HepG2 (cell line): ENCODE results near the gene CASD1. TPM values are rescaled to one million over a fixed set of nuclear protein-coding genes. Genes with fewer than 3 reads are reported as not detected.

Experiments
- CREM ChIP-seq, 2 experiments: sonication (generic) in 1 of 2; formaldehyde crosslinking in 1 of 2; IDR thresholded peaks; 2 replicates each; pipeline versions ENCODE4 v1.4.0 to v1.6.1; 2016 to 2020; ENCODE audit warnings: antibody characterized with exemption in 1 of 2, mild to moderate bottlenecking in 1 of 2, missing genetic modification reagents in 1 of 2
- GATAD1 ChIP-seq: IDR thresholded peaks from 2 replicates; pipeline ENCODE4 v1.6.1; 2016; ENCODE audit warnings: missing genetic modification reagents, missing compliant biosample characterization
- HNRNPH1 ChIP-seq: fragments of 200-400 bp; formaldehyde crosslinking; optimal IDR thresholded peaks from 2 replicates; pipeline ENCODE3; 2017; ENCODE audit warnings: mild to moderate bottlenecking, low read depth, low read length
- KLF16 ChIP-seq, 2 experiments: sonication (generic) in 1 of 2; formaldehyde crosslinking in 1 of 2; IDR thresholded peaks; 2 replicates each; pipeline versions ENCODE4 v1.6.1 to v1.8.0; 2016 to 2023; ENCODE audit warnings: missing genetic modification reagents in 2 of 2, missing compliant biosample characterization in 1 of 2
- MBD4 ChIP-seq: IDR thresholded peaks from 2 replicates; pipeline ENCODE4 v1.6.1; 2012; ENCODE audit warnings: low read length, inconsistent platforms, borderline replicate concordance
- TCF7 ChIP-seq: sonication (generic); IDR thresholded peaks from 2 replicates; pipeline ENCODE4 v1.6.1; 2016; ENCODE audit warnings: antibody characterized with exemption, low read depth
- TRIM24 ChIP-seq: sonication (generic); formaldehyde crosslinking; IDR thresholded peaks from 2 replicates; pipeline ENCODE4 v1.8.0; 2022; ENCODE audit warnings: mild to moderate bottlenecking, missing genetic modification reagents
- ZFAT ChIP-seq: sonication (generic); formaldehyde crosslinking; conservative IDR thresholded peaks from 2 replicates; pipeline ENCODE4 v1.8.1; 2023; ENCODE audit warnings: missing genetic modification reagents, inconsistent platforms
- ZNF3 ChIP-seq: IDR thresholded peaks from 2 replicates; pipeline ENCODE4 v1.7.0; 2017; ENCODE audit warnings: inconsistent platforms
- ZNF441 ChIP-seq: sonication (generic); formaldehyde crosslinking; IDR thresholded peaks from 2 replicates; pipeline ENCODE4 v1.7.0; 2021; ENCODE audit warnings: missing genetic modification reagents, borderline replicate concordance
- ZNF75D ChIP-seq: sonication (generic); formaldehyde crosslinking; IDR thresholded peaks from 2 replicates; pipeline ENCODE4 v1.8.1; 2023; ENCODE audit warnings: missing genetic modification reagents, mild to moderate bottlenecking, borderline replicate concordance
- polyA plus RNA-seq, 8 experiments: library from polyadenylated mRNA; depleted of rRNA in 3 of 8; stranded (reverse) in 7 of 8; unstranded in 1 of 8; fragments of >200 nt; fragmentation: Illumina TruSeq in 4 of 8; extraction: Trizol in 4 of 8; gene quantifications; 2 replicates each; pipeline versions ENCODE4 v1.2.1 to v1.2.3, GENCODE V29; 2011 to 2016; ENCODE audit warnings: low read depth in 4 of 8, missing spikeins in 1 of 8, mixed read lengths in 1 of 8; ENCODE audit not compliant: insufficient read depth in 1 of 8
- total RNA-seq, 5 experiments: library from RNA; depleted of rRNA; stranded (reverse); fragments of >200 nt; fragmentation: Illumina TruSeq; extraction: Trizol; gene quantifications; 2 replicates each; pipeline ENCODE4 v1.2.3, GENCODE V29; 2016; ENCODE audit warnings: low read depth in 1 of 5
- TF ChIP-seq, protein P1 (sequence below): sonication (generic); formaldehyde crosslinking; IDR thresholded peaks from 2 replicates; pipeline ENCODE4 v1.9.0; 2021; ENCODE audit warnings: missing genetic modification reagents, borderline replicate concordance
- TF ChIP-seq, protein P2 (sequence below): sonication (generic); formaldehyde crosslinking; IDR thresholded peaks from 2 replicates; pipeline ENCODE4 v1.5.0; 2020; ENCODE audit warnings: mild to moderate bottlenecking, missing genetic modification reagents
- TF ChIP-seq, protein P3 (sequence below): sonication (generic); formaldehyde crosslinking; IDR thresholded peaks from 2 replicates; pipeline ENCODE4 v1.5.1; 2020; ENCODE audit warnings: mild to moderate bottlenecking, missing genetic modification reagents, borderline replicate concordance
- TF ChIP-seq, protein P4 (sequence below): sonication (generic); formaldehyde crosslinking; IDR thresholded peaks from one replicate; pipeline ENCODE4 v1.5.1; 2020; ENCODE audit warnings: mild to moderate bottlenecking, missing genetic modification reagents; ENCODE audit errors: not compliant biosample characterization

CASD1 gene
- total and polyA plus RNA-seq, 2 of the 13 experiments (the other 11 are each of a cell fraction or from before 2014, with no cell fraction given) = 22.9 to 32.6 TPM

DNA sequence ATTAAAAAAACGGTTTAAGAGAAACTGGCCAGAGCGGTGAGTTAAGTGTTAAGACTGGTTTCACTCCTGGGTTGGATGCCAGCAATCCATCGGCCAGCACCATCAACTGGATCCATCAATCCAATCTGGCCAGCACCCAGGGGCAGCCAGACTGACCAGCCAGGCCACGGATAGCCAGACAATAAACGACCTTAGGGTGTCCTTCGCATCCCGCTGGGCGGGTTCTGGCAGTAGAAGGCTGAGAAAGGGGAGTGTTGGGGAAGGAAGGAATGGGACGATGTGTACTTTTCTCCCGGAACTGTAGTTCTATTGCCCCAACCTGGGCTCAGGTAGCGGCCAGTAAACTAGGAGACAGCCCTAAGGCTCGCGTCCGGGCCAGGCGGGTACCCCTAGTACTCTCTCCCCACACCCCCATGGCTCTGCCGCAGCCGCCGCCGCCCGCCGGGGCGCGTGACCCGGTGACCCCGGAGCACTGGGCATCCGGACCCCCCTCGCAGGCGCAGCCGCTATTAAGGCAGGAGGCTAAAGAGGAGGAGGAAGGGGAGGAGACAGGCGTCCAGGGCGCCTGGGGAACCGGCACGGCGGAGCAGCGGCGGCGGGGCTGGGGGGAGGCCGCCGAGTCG, at the start of gene CASD1 (continued):
- TF ChIP-seq ZNF3 (no peak), HNRNPH1 (no peak), CREM (IDR thresholded peaks at IDR 0.05) (no peak), CREM (CRISPR knock-in tag; IDR thresholded peaks at IDR 0.05) (no peak), ZNF75D (CRISPR knock-in tag) (no peak), ZNF441 (CRISPR knock-in tag) (no peak), ZFAT (CRISPR knock-in tag) (no peak), GATAD1 (CRISPR knock-in tag) (peak; percentile 23; the same call in 1 of the 2 replicates), MBD4 (no peak), TRIM24 (CRISPR knock-in tag) (no peak), TCF7 (no peak), KLF16 (CRISPR knock-in tag; IDR thresholded peaks at IDR 0.05) (0 out of 4 replicates have a peak, but pooled peaks of 1 of the 2 experiments have one; percentile 7)
- TF ChIP-seq, protein P1, sequence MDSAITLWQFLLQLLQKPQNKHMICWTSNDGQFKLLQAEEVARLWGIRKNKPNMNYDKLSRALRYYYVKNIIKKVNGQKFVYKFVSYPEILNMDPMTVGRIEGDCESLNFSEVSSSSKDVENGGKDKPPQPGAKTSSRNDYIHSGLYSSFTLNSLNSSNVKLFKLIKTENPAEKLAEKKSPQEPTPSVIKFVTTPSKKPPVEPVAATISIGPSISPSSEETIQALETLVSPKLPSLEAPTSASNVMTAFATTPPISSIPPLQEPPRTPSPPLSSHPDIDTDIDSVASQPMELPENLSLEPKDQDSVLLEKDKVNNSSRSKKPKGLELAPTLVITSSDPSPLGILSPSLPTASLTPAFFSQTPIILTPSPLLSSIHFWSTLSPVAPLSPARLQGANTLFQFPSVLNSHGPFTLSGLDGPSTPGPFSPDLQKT = no peak
- TF ChIP-seq, protein P2, sequence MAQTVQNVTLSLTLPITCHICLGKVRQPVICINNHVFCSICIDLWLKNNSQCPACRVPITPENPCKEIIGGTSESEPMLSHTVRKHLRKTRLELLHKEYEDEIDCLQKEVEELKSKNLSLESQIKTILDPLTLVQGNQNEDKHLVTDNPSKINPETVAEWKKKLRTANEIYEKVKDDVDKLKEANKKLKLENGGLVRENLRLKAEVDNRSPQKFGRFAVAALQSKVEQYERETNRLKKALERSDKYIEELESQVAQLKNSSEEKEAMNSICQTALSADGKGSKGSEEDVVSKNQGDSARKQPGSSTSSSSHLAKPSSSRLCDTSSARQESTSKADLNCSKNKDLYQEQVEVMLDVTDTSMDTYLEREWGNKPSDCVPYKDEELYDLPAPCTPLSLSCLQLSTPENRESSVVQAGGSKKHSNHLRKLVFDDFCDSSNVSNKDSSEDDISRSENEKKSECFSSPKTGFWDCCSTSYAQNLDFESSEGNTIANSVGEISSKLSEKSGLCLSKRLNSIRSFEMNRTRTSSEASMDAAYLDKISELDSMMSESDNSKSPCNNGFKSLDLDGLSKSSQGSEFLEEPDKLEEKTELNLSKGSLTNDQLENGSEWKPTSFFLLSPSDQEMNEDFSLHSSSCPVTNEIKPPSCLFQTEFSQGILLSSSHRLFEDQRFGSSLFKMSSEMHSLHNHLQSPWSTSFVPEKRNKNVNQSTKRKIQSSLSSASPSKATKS (CRISPR knock-in tag) = no peak
- TF ChIP-seq, protein P3, sequence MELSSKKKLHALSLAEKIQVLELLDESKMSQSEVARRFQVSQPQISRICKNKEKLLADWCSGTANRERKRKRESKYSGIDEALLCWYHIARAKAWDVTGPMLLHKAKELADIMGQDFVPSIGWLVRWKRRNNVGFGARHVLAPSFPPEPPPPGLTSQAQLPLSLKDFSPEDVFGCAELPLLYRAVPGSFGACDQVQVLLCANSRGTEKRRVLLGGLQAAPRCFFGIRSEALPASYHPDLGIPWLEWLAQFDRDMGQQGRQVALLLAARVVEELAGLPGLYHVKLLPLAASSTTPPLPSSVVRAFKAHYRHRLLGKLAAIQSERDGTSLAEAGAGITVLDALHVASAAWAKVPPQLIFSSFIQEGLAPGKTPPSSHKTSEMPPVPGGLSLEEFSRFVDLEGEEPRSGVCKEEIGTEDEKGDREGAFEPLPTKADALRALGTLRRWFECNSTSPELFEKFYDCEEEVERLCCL = no peak
- TF ChIP-seq, protein P4, sequence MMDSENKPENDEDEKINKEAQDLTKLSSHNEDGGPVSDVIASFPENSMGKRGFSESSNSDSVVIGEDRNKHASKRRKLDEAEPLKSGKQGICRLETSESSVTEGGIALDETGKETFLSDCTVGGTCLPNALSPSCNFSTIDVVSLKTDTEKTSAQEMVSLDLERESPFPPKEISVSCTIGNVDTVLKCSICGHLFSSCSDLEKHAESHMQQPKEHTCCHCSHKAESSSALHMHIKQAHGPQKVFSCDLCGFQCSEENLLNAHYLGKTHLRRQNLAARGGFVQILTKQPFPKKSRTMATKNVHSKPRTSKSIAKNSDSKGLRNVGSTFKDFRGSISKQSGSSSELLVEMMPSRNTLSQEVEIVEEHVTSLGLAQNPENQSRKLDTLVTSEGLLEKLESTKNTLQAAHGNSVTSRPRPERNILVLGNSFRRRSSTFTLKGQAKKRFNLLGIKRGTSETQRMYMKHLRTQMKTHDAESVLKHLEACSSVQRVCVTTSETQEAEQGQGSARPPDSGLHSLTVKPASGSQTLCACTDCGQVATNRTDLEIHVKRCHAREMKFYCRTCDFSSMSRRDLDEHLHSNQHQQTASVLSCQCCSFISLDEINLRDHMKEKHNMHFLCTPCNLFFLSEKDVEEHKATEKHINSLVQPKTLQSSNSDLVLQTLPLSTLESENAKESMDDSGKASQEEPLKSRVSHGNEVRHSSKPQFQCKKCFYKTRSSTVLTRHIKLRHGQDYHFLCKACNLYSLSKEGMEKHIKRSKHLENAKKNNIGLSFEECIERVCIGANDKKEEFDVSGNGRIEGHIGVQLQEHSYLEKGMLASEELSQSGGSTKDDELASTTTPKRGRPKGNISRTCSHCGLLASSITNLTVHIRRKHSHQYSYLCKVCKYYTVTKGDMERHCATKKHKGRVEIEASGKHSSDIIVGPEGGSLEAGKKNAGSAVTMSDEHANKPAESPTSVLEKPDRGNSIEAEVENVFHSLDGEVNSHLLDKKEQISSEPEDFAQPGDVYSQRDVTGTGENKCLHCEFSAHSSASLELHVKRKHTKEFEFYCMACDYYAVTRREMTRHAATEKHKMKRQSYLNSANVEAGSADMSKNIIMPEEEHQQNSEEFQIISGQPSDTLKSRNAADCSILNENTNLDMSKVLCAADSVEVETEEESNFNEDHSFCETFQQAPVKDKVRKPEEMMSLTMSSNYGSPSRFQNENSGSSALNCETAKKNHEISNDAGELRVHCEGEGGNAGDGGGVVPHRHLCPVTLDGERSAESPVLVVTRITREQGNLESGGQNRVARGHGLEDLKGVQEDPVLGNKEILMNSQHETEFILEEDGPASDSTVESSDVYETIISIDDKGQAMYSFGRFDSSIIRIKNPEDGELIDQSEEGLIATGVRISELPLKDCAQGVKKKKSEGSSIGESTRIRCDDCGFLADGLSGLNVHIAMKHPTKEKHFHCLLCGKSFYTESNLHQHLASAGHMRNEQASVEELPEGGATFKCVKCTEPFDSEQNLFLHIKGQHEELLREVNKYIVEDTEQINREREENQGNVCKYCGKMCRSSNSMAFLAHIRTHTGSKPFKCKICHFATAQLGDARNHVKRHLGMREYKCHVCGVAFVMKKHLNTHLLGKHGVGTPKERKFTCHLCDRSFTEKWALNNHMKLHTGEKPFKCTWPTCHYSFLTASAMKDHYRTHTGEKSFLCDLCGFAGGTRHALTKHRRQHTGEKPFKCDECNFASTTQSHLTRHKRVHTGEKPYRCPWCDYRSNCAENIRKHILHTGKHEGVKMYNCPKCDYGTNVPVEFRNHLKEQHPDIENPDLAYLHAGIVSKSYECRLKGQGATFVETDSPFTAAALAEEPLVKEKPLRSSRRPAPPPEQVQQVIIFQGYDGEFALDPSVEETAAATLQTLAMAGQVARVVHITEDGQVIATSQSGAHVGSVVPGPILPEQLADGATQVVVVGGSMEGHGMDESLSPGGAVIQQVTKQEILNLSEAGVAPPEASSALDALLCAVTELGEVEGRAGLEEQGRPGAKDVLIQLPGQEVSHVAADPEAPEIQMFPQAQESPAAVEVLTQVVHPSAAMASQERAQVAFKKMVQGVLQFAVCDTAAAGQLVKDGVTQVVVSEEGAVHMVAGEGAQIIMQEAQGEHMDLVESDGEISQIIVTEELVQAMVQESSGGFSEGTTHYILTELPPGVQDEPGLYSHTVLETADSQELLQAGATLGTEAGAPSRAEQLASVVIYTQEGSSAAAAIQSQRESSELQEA (CRISPR knock-in tag) = no peak
